GM12878 (cell line): ENCODE measurements around the gene PABPN1. TPM values are rescaled to one million over a fixed set of nuclear protein-coding genes. Genes with fewer than 3 reads are reported as not detected.

Source experiments
- ATAC-seq: fragments of 200-7000 bp; cut with Tn5 transposase; 3 replicates; pipeline ENCODE4 v1.9.1; 2020; ENCODE audit warnings: mild to moderate bottlenecking, moderate library complexity
- BruUV-seq: library from RNA; stranded (reverse); fragments of 400-500 nt; replicated peaks from 2 replicates; lab custom pipeline; 2021; lab: Mats Ljungman, UMichigan
- CTCF ChIA-PET: fragments of 300-600 bp; sonication (Branson Sonifier 250); formaldehyde crosslinking; extraction: SDS; loops from one replicate; lab custom pipeline; 2021; ENCODE audit warnings: inconsistent platforms; lab: Yijun Ruan, JAX
- POLR2A ChIA-PET: fragments of 350-600 bp; formaldehyde crosslinking; extraction: SDS; loops from one replicate; lab custom pipeline; 2021; ENCODE audit warnings: inconsistent platforms; lab: Charles Lee
- RAD21 ChIA-PET: fragments of 300-600 bp; sonication (Branson Sonifier 250); formaldehyde crosslinking; loops from one replicate; lab custom pipeline; 2023; ENCODE audit warnings: antibody characterized with exemption; ENCODE audit not compliant: unreplicated experiment; lab: Charles Lee
- SMC1A ChIA-PET: fragments of 300-600 bp; sonication (Branson Sonifier 250); formaldehyde crosslinking; loops from one replicate; lab custom pipeline; 2023; ENCODE audit not compliant: unreplicated experiment, uncharacterized antibody; lab: Charles Lee
- DNase-seq: peaks from one replicate; pipeline ENCODE4 v3.0.0-alpha.2; 2011; ENCODE audit warnings: low read depth, low spot score
- FAIRE-seq: peaks from 3 replicates; lab custom pipeline; 2011; peaks lifted over from hg19 to GRCh38; lab: Jason Lieb, UNC
- H2AFZ ChIP-seq: 2 replicates; pipeline ENCODE4 v1.6.0; 2011; ENCODE audit warnings: low read depth, low read length, control low read depth; ENCODE audit not compliant: control insufficient read depth
- H3K27ac ChIP-seq: 2 replicates; pipeline ENCODE4 v1.5.1; 2011; ENCODE audit warnings: control low read depth; ENCODE audit not compliant: control insufficient read depth, insufficient read depth
- H3K27me3 ChIP-seq, 2 experiments: replicated peaks in 1 of 2; 2 replicates each; pipeline versions ENCODE4 v1.6.0 to v1.6.1; 2011; ENCODE audit warnings: low read length in 1 of 2; ENCODE audit not compliant: control insufficient read depth in 2 of 2, insufficient read depth in 2 of 2
- H3K36me3 ChIP-seq, 2 experiments: 2 replicates each; pipeline ENCODE4 v1.5.1; 2011; ENCODE audit warnings: low read length in 1 of 2; ENCODE audit not compliant: control insufficient read depth in 2 of 2, insufficient read depth in 2 of 2
- H3K4me1 ChIP-seq: 2 replicates; pipeline ENCODE4 v1.6.1; 2011; ENCODE audit warnings: mild to moderate bottlenecking, low read length, moderate library complexity, mixed read lengths; ENCODE audit not compliant: control insufficient read depth, insufficient read depth
- H3K4me2 ChIP-seq: 2 replicates; pipeline ENCODE4 v1.6.0; 2011; ENCODE audit warnings: control low read depth; ENCODE audit not compliant: control insufficient read depth, insufficient read depth
- H3K4me3 ChIP-seq: fragments of 200-600 bp; sonication (generic); 2 replicates; pipeline ENCODE4 v1.5.1; 2016
- H3K79me2 ChIP-seq: 2 replicates; pipeline ENCODE4 v1.6.0; 2011; ENCODE audit warnings: low read length; ENCODE audit not compliant: control insufficient read depth, insufficient read depth
- H3K9ac ChIP-seq: 2 replicates; pipeline ENCODE4 v1.8.0; 2011; ENCODE audit warnings: low read length, control low read depth, mixed read lengths; ENCODE audit not compliant: control insufficient read depth, insufficient read depth
- H3K9me3 ChIP-seq: replicated peaks from 3 replicates; pipeline ENCODE4 v1.5.1; 2011; ENCODE audit warnings: mild to moderate bottlenecking, low read length; ENCODE audit not compliant: control insufficient read depth, insufficient read depth
- H4K20me1 ChIP-seq: 2 replicates; pipeline ENCODE4 v1.6.0; 2011; ENCODE audit not compliant: control insufficient read depth, insufficient read depth
- EZH2 ChIP-seq: IDR thresholded peaks from 2 replicates; pipeline ENCODE4 v1.6.1; 2012; ENCODE audit warnings: low read depth, mild to moderate bottlenecking, control low read depth, inconsistent platforms, low read length, borderline replicate concordance; ENCODE audit not compliant: control insufficient read depth
- FOXM1 ChIP-seq: IDR thresholded peaks from 2 replicates; pipeline ENCODE4 v1.6.1; 2012; ENCODE audit warnings: low read depth, mild to moderate bottlenecking, inconsistent platforms, low read length, moderate library complexity
- NBN ChIP-seq: fragments of 450-650 bp; IDR thresholded peaks from 2 replicates; pipeline ENCODE4 v1.6.1; 2016
- NFXL1 ChIP-seq: fragments of 450-650 bp; IDR thresholded peaks from 2 replicates; pipeline ENCODE4 v1.6.1; 2017; ENCODE audit warnings: antibody characterized with exemption, mild to moderate bottlenecking, borderline replicate concordance
- NRF1 ChIP-seq: conservative IDR thresholded peaks from 2 replicates; pipeline ENCODE4 v1.6.1; 2011; ENCODE audit warnings: mild to moderate bottlenecking, low read depth, low read length, improper control_type of control experiment
- RAD51 ChIP-seq: fragments of 450-650 bp; IDR thresholded peaks from 2 replicates; pipeline ENCODE4 v1.6.1; 2016; ENCODE audit warnings: moderate library complexity, mild to moderate bottlenecking, inconsistent platforms
- SMARCA5 ChIP-seq: fragments of 450-650 bp; IDR thresholded peaks from 2 replicates; pipeline ENCODE4 v1.6.1; 2017; ENCODE audit warnings: mild to moderate bottlenecking
- SREBF1 ChIP-seq: IDR thresholded peaks from 2 replicates; pipeline ENCODE4 v1.6.1; 2012; ENCODE audit warnings: mild to moderate bottlenecking, low read length
- TARDBP ChIP-seq: IDR thresholded peaks from 2 replicates; pipeline ENCODE4 v1.6.1; 2016; ENCODE audit warnings: borderline replicate concordance
- TBL1XR1 ChIP-seq: IDR thresholded peaks from 2 replicates; pipeline ENCODE4 v1.6.1; 2012; ENCODE audit warnings: low read depth, low read length, improper control_type of control experiment
- USF2 ChIP-seq: IDR thresholded peaks from 2 replicates; pipeline ENCODE4 v1.6.1; 2011; ENCODE audit warnings: low read depth, low read length, improper control_type of control experiment, borderline replicate concordance
- WRNIP1 ChIP-seq: IDR thresholded peaks from 2 replicates; pipeline ENCODE4 v1.6.1; 2011; ENCODE audit warnings: low read depth, low read length, improper control_type of control experiment, borderline replicate concordance
- WGBS: methylation state at CpG from one replicate; pipeline ENCODE4 v1.1.6; 2016; ENCODE audit warnings: low lambda C conversion rate; ENCODE audit not compliant: insufficient replicate concordance, insufficient coverage; ENCODE audit errors: missing lambda C conversion rate; 5-methylcytosine and 5-hydroxymethylcytosine counted together
- in situ Hi-C: fragments of 300-500 bp; cut with MboI; formaldehyde crosslinking; loops from 9 replicates; pipeline ENCODE4 v1.14.3; 2018; ENCODE audit warnings: mixed read lengths
- intact Hi-C: fragments of 100-400 bp; cut with micrococcal nuclease; formaldehyde crosslinking; loops from one replicate; pipeline ENCODE4 v1.14.2; 2022; ENCODE audit not compliant: unreplicated experiment
- polyA plus RNA-seq, 11 experiments: library from polyadenylated mRNA; depleted of rRNA in 4 of 11; unstranded in 6 of 11; stranded (reverse) in 5 of 11; fragments of >200 nt; fragmentation: Nextera tagmentation in 4 of 11; fragmentation: Illumina TruSeq in 1 of 11; extraction: Ambion mirVana in 4 of 11; extraction: Trizol in 1 of 11; gene quantifications; 1 replicate in 1 of 11; 2 replicates in 10 of 11; pipeline versions ENCODE4 v1.2.1 to v1.2.3, GENCODE V29; 2011 to 2016; ENCODE audit warnings: inconsistent platforms in 2 of 11, missing spikeins in 2 of 11, low read depth in 1 of 11
- total RNA-seq, 4 experiments: library from RNA; depleted of rRNA in 3 of 4; stranded (reverse); fragments of >200 nt in 3 of 4; fragmentation: Illumina TruSeq in 1 of 4; extraction: Trizol in 1 of 4; gene quantifications; 2 replicates each; pipeline versions ENCODE4 v1.2.1 to v1.2.3, GENCODE V29; 2013 to 2021
- TF ChIP-seq, protein P1 (sequence below): fragments of 450-650 bp; formaldehyde crosslinking; IDR thresholded peaks from 2 replicates; pipeline ENCODE4 v1.5.0; 2022; ENCODE audit warnings: mild to moderate bottlenecking, missing genetic modification characterization
- TF ChIP-seq, protein P2 (sequence below): fragments of 450-650 bp; IDR thresholded peaks from 2 replicates; pipeline ENCODE4 v1.6.1; 2017; ENCODE audit warnings: mild to moderate bottlenecking, low read depth, inconsistent platforms; ENCODE audit not compliant: poor library complexity, severe bottlenecking
- TF ChIP-seq, protein P3 (sequence below): fragments of 450-650 bp; IDR thresholded peaks from 2 replicates; pipeline ENCODE4 v1.6.1; 2017; ENCODE audit warnings: antibody characterized with exemption, mild to moderate bottlenecking, moderate library complexity

PABPN1 gene
- total and polyA plus RNA-seq, 10 of the 15 experiments (the other 5 are each of a cell fraction or from before 2014, with no cell fraction given): 31.3 to 248 (median 103) TPM

DNA sequence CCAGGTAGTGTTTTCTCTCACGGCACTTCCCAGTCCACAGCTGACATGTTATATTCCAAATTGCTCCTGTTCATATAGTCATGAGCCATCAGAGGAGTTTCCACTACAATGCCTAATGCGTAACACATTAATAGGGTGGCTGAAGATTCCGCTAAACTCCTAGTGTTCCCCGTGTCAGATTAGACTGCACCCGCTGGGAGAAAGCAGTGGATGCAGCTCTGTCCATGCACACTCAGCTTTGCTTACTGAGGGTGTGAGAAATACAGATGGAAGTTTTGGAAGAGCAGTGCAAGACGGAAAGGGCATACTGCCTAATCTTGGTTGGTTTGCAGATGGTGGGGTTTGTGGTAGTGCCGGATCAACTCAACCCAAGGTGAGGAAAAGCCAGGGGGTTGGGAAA, 24.2 kb upstream of the PABPN1 start:
- WGBS: 97% methylated on average over 7 of the region's 7 CpGs
- in situ Hi-C loops (no loop called here), intact Hi-C loops (no loop called here)
- ChIA-PET POLR2A (interaction anchor here (0.8 to 1.7 kb wide), 2 partner anchors 10 to 11 kb away, joined by 4 to 6 read pairs; partner anchors contain the start of genes BCL2L2 and HOMEZ), CTCF (interaction anchor here (1.2 to 6.1 kb wide), 7 partner anchors 9 to 176 kb away, joined by 5 to 40 read pairs (median 11); partner anchors contain the start of genes BCL2L2, HOMEZ and PABPN1), RAD21 (interaction anchor here (0.9 to 2.0 kb wide), 4 partner anchors 25 to 177 kb away, joined by 3 to 6 read pairs (median 4); no protein-coding TSS in a partner anchor), SMC1A (interaction anchor here (0.6 to 7.1 kb wide), 6 partner anchors 9 to 226 kb away, joined by 3 to 34 read pairs (median 4); partner anchors contain the start of genes BCL2L2, HOMEZ and PABPN1)
- Histone ChIP-seq H3K4me3 (no peak overlapping the region), H3K36me3 (no peaks in the 10 kb centered on the region), H3K27me3 (no peaks in the 10 kb centered on the region), H3K79me2 (peaks cover 7% of the 10 kb centered on the region), H2AFZ (no peak overlapping the region), H3K4me2 (no peak overlapping the region), H3K4me1 (0 out of 2 replicates have a peak, but pooled peaks cover 4% of the 10 kb centered on the region), H3K27ac (no peak overlapping the region), H4K20me1 (no peaks in the 10 kb centered on the region), H3K9ac (no peak overlapping the region), H3K9me3 (no peaks in the 10 kb centered on the region)
- DNase-seq (no peak), ATAC-seq (no peak), FAIRE-seq (no peak)
- BruUV-seq: no TSS peak
- no peak for TF ChIP-seq TBL1XR1
- TF ChIP-seq SMARCA5: no peak
- no peak for TF ChIP-seq FOXM1
- TF ChIP-seq, protein P1, sequence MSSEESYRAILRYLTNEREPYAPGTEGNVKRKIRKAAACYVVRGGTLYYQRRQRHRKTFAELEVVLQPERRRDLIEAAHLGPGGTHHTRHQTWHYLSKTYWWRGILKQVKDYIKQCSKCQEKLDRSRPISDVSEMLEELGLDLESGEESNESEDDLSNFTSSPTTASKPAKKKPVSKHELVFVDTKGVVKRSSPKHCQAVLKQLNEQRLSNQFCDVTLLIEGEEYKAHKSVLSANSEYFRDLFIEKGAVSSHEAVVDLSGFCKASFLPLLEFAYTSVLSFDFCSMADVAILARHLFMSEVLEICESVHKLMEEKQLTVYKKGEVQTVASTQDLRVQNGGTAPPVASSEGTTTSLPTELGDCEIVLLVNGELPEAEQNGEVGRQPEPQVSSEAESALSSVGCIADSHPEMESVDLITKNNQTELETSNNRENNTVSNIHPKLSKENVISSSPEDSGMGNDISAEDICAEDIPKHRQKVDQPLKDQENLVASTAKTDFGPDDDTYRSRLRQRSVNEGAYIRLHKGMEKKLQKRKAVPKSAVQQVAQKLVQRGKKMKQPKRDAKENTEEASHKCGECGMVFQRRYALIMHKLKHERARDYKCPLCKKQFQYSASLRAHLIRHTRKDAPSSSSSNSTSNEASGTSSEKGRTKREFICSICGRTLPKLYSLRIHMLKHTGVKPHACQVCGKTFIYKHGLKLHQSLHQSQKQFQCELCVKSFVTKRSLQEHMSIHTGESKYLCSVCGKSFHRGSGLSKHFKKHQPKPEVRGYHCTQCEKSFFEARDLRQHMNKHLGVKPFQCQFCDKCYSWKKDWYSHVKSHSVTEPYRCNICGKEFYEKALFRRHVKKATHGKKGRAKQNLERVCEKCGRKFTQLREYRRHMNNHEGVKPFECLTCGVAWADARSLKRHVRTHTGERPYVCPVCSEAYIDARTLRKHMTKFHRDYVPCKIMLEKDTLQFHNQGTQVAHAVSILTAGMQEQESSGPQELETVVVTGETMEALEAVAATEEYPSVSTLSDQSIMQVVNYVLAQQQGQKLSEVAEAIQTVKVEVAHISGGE: no peak
- TF ChIP-seq RAD51: no peak
- no peak for TF ChIP-seq WRNIP1
- TF ChIP-seq, protein P2, sequence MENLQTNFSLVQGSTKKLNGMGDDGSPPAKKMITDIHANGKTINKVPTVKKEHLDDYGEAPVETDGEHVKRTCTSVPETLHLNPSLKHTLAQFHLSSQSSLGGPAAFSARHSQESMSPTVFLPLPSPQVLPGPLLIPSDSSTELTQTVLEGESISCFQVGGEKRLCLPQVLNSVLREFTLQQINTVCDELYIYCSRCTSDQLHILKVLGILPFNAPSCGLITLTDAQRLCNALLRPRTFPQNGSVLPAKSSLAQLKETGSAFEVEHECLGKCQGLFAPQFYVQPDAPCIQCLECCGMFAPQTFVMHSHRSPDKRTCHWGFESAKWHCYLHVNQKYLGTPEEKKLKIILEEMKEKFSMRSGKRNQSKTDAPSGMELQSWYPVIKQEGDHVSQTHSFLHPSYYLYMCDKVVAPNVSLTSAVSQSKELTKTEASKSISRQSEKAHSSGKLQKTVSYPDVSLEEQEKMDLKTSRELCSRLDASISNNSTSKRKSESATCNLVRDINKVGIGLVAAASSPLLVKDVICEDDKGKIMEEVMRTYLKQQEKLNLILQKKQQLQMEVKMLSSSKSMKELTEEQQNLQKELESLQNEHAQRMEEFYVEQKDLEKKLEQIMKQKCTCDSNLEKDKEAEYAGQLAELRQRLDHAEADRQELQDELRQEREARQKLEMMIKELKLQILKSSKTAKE: no peak
- TF ChIP-seq NFXL1: no peak
- TF ChIP-seq EZH2: no peak
- no peak for TF ChIP-seq NBN
- TF ChIP-seq SREBF1: no peak
- no peak for TF ChIP-seq TARDBP
- no peak for TF ChIP-seq USF2
- TF ChIP-seq NRF1: no peak
- TF ChIP-seq, protein P3, sequence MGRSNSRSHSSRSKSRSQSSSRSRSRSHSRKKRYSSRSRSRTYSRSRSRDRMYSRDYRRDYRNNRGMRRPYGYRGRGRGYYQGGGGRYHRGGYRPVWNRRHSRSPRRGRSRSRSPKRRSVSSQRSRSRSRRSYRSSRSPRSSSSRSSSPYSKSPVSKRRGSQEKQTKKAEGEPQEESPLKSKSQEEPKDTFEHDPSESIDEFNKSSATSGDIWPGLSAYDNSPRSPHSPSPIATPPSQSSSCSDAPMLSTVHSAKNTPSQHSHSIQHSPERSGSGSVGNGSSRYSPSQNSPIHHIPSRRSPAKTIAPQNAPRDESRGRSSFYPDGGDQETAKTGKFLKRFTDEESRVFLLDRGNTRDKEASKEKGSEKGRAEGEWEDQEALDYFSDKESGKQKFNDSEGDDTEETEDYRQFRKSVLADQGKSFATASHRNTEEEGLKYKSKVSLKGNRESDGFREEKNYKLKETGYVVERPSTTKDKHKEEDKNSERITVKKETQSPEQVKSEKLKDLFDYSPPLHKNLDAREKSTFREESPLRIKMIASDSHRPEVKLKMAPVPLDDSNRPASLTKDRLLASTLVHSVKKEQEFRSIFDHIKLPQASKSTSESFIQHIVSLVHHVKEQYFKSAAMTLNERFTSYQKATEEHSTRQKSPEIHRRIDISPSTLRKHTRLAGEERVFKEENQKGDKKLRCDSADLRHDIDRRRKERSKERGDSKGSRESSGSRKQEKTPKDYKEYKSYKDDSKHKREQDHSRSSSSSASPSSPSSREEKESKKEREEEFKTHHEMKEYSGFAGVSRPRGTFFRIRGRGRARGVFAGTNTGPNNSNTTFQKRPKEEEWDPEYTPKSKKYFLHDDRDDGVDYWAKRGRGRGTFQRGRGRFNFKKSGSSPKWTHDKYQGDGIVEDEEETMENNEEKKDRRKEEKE: no peak
